NCI-H510A (cell line): ENCODE data around the gene SLC43A1.

Source experiments
- DNase-seq: peaks from one replicate; lab custom pipeline; 2025; lab: John Stamatoyannopoulos, UW

SLC43A1 gene

DNA sequence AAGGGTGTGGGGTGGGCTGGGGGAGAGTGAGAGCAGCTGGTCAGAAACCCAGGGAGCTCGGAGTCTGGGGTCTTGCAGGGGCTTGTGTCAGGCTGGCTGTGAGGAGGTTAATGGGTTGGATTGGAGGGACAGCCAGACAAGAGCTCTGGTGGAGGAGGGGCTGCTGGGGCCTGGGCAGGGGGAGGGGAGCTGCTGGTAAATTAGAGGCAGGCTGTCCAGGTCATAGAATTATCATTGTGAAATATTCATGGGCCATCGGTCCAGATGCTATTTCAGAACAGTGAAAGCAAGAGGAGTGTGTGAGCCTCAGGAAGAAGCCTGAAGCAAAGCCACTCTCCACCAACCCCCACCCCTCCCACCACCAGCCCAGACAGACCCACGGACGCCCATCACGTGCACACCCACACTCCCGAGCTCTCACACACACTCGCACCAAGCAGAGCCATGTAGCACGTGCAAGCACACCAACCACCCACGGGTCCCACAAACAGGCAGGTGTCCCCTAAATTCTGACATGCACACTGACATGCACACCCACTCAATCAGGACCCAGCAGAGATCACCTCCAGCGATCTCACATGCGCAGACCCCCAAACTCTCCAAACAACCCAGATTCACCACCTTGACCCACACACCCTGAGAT is 36.4 kb downstream of the SLC43A1 start:
- no peak for DNase-seq

DNA sequence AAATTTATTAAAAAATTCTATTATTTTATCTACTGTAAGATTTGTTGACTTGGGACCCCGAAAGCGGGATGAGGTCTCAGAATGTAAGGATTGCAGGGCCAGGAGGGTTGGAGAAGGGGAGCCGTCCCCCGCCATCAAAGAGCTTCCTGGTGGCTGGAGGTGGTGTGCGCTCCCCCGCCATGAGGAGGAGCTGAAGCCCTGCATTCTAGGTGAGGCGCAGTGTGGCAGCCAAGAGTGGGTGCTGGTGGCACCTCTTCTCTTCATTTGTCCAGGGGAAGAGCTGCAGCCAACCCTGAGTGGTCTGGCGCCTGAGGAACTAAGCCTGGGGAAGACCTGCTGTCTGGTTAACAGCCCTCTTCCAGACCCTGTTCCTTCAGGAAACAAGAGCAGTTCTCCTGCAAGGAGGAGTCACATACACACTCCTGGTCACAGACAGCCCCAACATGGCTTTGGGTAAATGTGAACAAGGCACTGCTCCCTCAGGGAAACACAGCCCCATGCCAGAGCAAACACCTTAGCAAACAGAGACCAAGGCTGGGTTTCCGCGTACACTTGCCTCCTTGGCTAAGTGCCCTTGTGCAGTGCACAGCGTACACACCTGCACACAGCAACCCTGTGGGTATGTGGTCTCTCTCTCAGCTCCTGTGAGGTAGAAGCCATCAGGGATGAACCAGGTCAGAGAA is 37.9 kb downstream of the SLC43A1 start:
- no peak for DNase-seq

DNA sequence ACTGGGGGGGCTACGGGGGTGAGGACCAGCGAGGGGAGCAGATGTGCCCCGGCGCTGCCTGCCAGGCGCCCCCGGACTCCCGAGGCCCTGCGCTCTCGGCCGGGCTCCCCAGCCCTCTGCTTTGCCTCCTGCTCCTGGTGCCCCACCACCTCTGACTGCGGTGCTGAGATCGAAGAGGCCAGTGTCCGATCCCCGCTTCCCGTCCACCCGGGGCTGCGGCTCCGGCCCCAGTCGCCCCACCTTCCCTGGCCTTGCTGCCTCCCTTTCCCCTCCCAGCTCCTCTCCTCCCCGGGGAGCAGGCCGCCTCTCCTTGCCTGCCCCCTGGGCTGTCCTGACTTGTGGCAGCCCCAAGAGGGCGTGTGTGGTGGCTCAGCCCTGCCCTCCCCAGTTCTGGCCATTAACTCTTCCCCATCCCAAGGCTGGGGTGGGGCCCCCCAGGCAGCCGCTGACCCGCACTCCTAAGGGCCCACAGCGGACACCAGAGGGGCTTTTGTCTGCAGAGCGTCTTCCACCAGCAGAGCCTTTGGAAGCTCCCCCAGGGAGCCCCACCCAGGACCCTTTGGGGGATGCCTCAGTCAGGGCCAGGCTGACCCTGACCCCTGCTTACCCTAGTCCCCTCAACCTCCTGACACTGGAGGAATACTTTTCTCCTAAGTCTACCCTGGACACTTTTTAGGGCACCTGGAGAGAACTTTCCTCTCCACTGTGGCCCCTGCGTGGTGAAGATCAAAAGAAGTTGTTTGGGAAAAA is 38.6 kb downstream of the SLC43A1 start:
- DNase-seq = no peak

DNA sequence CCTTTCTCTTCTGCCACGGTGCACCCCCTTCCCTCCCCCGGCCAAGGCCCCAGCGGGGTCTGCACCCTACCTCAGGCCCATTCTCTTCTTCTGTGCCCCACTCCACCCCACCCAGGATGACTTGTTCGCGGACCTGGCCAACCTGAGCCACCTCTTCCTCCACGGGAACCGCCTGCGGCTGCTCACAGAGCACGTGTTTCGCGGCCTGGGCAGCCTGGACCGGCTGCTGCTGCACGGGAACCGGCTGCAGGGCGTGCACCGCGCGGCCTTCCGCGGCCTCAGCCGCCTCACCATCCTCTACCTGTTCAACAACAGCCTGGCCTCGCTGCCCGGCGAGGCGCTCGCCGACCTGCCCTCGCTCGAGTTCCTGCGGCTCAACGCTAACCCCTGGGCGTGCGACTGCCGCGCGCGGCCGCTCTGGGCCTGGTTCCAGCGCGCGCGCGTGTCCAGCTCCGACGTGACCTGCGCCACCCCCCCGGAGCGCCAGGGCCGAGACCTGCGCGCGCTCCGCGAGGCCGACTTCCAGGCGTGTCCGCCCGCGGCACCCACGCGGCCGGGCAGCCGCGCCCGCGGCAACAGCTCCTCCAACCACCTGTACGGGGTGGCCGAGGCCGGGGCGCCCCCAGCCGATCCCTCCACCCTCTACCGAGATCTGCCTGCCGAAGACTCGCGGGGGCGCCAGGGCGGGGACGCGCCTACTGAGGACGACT is 39.3 kb downstream of the SLC43A1 start:
- DNase-seq = no peak

DNA sequence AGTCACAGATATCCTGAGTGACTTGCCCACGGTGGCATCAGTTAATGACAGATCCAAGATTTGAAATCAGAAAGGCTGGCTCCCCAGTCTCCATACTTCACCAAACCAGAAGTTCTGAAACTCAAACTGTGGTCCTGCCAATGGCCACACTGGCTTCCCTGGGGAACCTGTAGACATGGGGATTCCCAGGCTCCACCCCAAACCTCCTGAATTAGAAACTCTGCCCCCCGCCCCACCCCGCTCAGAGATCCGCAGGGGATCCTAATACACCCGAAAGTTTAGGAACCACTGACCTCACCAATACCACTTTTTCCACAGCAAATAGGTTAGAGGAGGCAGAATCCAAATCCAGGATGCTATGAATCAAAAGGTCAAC is 39.8 kb downstream of the SLC43A1 start:
- DNase-seq = no peak

DNA sequence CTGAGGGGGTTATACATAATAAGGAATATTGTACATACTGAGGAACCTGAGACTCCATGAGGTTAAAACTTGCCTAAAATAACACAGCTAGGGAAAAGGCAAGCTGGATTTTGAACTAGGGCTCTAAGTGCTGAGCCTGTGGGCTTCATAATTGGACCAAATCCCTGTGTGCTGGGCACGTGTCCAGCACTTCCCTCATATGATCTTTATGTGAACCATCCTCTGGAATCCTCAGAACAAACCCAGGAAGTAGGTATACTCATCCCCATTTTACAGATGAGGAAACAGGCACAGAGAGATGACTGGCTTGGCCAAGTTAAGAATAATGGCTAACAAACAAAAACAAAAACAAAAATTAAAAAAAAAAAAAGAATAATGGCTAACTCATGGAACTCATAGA is 40.3 kb downstream of the SLC43A1 start:
- DNase-seq = no peak

DNA sequence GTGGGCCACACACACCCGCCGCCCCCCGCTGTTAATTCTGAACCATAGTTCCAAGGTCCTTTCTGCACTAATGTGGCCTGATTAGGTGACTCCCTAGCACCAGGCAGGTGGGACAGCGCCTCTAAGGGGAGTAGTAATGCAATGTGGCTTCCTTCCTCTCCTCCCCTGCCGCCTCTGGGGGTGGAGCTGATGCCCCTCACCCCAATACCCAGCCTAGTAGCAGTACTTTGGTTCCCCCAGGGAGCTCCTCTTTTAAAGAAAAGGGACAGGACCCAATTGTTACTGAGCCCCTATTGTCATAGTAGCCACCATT is 40.7 kb downstream of the SLC43A1 start:
- DNase-seq = no peak

DNA sequence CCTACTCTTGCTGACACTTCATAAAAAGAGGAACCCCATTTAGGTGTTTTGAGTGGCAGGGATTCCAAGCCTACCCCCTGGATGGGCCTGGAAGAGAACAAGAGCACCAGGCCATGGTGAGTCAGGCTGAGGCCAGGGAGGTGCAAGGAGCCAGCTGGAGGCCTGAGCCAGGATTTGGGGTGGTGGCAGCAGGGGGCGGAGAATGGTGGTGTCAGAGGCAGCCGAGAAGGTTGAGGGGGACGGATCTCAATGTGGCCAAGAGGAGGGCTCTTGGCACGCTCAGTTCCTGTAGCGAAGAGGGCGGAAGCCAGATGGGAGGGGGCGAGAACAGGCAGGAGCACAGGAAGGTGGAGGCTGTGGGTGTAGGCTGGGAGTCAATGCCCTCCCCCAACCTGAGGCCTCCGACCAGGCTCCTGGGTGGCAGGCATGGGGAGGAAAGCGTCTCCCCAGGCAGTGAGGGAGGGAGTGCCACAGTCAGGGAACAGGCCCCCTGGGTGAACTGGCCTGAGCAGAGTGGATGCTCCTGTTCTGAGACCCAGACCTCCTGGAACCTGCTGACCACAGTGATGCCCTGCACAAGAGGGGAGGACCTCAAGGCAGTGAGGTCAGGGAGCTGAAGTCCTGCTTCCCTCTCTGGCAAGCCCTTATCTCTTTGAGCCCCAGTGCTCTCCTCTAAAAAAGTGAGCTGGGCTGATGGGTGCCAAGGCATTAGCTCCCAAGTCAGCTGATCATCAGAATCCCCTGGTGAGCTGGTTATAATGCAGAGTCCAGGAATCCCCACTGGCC is 41.3 kb downstream of the SLC43A1 start:
- DNase-seq = no peak

DNA sequence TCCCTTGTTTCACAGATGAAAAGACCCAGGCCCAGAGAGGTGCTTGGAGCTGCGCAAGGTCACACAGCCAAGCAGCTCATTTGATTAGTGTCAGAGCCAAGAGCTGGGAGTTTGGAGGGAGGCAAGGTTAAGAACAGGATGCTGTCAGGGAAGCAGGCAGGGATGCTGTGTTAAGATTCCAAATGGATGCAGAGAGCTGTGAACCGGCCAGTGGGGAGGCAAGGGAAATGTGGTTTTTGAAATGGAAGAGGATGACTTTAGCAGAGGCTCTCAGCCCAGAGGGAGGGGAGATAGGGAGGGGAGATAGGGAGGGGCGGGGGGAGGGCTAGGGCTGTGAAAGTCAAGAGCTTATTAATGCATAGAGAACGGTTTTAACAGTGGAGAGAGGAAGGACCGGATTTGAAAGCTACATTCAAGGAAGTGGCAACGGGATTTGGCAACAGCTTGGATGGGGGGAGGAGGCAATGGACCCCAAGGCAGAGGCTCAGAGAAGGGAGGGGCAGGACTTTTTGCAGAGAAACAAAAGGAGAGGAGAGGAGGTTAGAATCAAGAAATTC is 42.1 kb downstream of the SLC43A1 start:
- no peak for DNase-seq

DNA sequence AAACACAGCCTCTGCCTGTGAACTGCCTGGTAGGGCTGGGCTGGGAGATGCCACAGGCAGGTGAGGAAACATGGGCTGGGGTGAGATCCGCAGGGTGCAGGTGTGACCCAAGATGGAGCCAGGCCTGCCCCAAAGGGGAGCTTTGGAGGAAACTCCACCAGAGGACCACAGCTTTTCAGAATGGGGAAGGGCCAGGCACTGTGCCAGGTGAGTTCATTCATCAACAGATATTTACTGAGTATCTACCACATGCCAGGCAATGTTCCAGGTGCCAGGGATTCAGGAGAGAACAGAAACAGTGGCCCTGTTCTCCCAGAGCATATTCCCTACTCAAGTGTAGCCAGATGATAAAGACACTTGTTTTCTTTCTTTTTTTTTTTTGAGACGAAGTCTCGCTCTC is 44.0 kb downstream of the SLC43A1 start:
- DNase-seq = no peak

DNA sequence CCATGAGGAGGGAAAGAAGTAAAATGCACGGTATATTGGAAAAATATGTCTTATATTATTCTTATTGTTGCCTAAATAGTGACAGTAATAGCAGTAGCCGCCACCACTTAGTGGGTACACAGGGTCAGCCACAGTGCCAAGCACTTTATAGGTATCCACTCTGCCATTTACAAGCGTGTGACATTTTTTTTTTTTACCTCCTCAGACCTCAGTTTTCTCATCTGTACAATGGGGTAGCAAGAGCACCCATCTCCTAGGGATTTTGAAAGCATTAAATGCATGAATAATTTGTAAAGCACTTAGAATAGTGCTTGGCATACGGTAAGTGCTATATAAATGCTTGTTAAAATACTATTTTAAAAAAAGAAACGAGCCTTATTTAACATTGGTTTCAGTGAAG is 46.2 kb downstream of the SLC43A1 start:
- DNase-seq = no peak

DNA sequence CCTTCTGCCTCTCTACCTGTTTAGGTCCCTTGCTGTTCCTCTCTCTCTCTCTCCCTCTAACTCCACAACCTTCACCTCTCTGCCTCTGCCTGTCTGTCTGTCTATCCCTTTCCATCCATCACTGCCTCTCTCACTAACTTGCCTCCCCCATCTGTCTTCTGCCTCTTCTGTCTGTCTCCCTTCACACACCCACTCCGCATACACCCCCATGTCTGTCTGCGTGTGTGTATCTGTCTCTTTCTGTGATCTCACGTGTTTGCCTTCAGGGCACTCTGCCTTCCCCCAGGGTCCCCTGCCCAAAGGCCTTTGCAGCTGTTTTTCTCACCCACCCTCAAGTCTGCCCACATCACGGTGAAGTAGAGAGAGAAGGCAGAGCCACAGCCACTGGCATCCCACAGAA is 47.2 kb downstream of the SLC43A1 start:
- no peak for DNase-seq

DNA sequence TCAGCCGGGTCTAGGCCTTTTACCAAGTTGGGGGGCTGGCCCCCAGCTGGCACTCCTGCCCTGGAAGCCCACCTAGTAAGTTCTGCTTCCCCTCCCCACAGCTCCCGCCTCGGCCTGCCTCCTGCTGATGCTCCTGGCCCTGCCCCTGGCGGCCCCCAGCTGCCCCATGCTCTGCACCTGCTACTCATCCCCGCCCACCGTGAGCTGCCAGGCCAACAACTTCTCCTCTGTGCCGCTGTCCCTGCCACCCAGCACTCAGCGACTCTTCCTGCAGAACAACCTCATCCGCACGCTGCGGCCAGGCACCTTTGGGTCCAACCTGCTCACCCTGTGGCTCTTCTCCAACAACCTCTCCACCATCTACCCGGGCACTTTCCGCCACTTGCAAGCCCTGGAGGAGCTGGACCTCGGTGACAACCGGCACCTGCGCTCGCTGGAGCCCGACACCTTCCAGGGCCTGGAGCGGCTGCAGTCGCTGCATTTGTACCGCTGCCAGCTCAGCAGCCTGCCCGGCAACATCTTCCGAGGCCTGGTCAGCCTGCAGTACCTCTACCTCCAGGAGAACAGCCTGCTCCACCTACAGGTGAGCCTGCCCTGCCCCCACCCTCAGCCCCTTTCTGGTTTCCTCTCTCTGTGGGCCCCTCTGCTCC is 47.9 kb downstream of the SLC43A1 start:
- DNase-seq = no peak

DNA sequence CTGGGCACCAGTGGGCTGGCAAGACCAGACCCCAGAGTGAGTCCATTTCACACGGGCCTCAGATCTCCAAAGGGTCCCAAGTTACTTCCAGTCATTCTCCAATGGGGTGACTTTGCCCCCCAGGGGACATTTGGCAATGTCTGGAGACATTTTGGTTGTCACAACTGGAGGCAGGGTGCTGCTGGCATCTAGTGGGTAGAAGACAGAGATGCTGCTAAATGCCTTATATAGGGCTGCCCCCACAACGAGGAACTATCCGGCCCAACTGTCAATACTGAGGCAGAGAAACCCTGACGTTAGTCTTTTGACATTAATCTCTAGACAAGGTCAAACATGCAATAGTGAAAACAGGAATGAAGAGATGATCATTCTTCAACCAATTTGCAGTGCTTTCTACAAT is 48.8 kb downstream of the SLC43A1 start:
- DNase-seq = no peak

DNA sequence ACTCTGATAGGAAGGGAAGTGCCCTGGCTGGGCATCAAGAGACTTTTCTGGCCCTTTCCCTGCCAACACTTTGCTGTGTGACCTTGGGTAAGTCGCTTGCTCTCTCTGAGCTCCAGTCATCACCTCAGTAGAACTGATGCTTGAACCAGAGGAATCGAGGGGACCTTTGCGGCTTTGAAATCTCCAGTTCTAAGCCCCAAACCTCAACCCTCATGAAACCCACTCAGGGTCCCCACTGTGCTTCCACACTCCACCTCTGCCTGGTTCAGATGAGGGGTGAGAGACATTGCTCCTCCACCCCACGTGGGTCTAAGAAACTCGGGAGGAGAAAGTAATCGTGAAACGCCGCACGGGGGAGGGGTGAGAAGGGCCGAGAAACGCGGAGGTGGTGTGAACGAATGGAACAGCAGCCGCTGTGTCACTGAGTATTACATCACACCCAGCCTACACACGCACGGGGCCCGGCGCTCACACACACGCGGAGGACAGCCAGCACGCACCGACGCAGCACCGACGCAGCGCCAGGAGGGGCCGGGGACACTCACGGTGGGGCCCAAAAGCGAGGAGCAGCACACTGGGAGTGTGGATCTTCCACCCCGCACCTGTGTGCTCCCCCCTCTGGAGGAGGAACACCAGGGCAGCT is 50.8 kb downstream of the SLC43A1 start:
- no peak for DNase-seq

DNA sequence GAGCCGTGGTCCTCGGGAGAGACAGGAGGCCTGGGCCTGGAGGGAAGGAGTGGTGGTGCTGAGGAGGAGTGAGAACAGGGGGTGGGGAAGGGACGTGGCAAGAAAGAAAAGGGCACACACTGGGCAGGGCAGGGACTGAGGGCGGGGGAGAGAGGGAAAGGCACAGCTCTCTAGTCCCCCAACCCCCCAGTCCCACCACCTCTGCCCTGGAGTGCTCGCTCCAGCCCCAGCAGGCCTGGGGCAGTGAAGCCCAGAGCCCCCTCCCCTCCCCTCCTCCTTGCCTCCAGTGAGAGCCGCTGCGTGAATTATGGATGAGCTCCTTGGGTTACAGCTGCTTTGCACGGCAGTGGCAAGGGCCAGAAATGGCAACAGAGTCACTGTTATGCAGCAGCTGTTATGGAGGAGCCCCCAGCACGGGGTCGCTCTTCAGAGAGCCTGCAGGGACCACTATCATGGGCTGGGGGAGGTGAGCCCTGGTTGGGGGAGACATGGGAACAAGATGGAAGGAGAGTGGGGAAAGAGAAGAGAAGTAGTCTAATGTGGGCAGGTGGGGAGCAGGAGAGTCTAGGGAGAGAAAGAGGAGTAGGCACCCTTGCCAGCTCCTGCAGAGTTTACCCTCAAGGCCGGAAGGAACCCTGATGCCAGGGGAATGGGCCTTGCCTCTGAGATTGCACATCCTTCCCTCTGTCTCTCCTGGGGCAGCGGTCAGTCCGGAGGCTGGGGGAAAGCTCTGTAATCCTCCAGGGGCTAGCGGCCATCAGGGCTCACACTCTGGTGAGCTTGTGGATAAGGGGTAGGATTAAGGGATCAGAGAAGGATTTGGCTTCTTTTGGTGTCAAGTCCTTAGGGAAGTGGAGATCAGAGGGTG is 51.6 kb downstream of the SLC43A1 start:
- DNase-seq = no peak

DNA sequence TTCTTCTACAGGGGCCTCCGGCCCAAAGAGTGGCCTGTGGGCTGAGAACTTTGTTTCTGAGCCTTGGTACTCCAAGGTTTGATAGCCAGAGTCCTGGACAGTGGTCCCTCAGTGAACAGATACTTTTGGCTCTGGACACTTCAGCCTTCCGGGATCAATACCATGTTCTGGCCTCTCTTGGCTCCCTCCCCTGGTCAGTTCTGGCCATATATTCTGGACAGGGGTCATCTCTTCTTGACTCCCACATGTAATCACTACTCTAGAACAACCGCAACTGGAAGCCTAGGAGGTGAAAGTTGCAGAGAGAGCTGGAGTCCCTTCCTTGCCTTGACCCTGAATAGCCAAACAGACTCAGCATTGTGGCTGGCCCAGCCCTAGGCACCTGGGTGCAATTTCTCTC is 52.9 kb downstream of the SLC43A1 start:
- DNase-seq = no peak

DNA sequence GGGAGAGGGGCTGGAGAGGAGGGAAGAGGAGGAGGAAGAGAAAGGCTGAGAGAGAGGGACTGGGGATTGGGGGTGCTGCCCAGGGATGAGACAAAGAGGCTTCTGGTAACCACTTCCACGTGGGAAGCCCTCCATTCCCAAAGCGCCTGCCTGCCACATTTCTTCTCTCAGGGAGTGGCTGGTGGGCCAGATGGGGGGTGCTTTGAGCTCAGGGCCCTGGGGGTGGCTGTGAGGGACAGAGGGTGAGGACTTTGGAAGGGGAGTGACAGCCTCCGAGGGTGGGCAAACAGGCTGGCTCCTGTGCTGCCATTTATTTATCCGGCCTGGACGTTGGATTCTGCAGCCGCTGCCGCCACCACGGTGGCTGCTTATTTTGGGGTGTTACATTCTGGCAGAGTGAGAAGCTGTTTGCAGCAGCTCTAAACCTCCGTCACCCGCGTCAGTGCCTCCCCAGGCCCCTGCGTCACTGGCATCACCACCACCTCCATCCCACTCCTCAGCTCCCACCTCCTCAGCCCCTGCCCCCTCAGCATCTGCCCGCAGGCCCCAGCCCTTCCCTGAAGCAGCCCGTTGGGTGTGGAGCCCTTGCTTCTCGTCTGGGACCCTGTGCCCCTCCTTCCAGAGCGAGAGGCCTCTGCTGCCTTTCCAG is 53.5 kb downstream of the SLC43A1 start:
- no peak for DNase-seq
